Measurements from ENCODE around the gene ARL10.

ARL10 gene

GRCh38 chr5:176365351-176366231 is at the start of gene ARL10:
TSS of gene ARL10 (plus strand) at chr5:176365487. CDS start at chr5:176365564, 77 bp downstream.
- no peak for DNase-seq

GRCh38 chr5:176317534-176318374 is 47.5 kb upstream of the ARL10 start:
- DNase-seq, result no peak

GRCh38 chr5:176319827-176320554 is 45.3 kb upstream of the ARL10 start:
- no peak for DNase-seq

GRCh38 chr5:176320577-176320976 is 44.7 kb upstream of the ARL10 start:
- DNase-seq, result no peak

GRCh38 chr5:176334031-176334770 is 31.1 kb upstream of the ARL10 start:
- no peak for DNase-seq

- DNase-seq, result no peak
These were observed 27.4 kb upstream of the ARL10 start for GRCh38 chr5:176337913-176338312.

- no peak for DNase-seq
These were observed 26.0 kb upstream of the ARL10 start for GRCh38 chr5:176339304-176339703.

GRCh38 chr5:176341325-176342157 is 23.7 kb upstream of the ARL10 start:
- DNase-seq, result no peak

GRCh38 chr5:176342158-176342483 is 23.2 kb upstream of the ARL10 start:
- DNase-seq, result no peak

- no peak for DNase-seq
These were observed 22.4 kb upstream of the ARL10 start for GRCh38 chr5:176342766-176343458.

- DNase-seq, result no peak
These were observed 14.9 kb upstream of the ARL10 start for GRCh38 chr5:176350416-176350815.

- DNase-seq, result no peak
These were observed 13.0 kb upstream of the ARL10 start for GRCh38 chr5:176352116-176352878.

- DNase-seq, result no peak
These were observed 11.8 kb upstream of the ARL10 start for GRCh38 chr5:176353533-176353932.

- DNase-seq, result no peak
These were observed 9.7 kb upstream of the ARL10 start for GRCh38 chr5:176355400-176356178.

GRCh38 chr5:176356179-176356566 is 9.1 kb upstream of the ARL10 start:
- DNase-seq, result no peak

- DNase-seq, result no peak
These were observed 5.6 kb upstream of the ARL10 start for GRCh38 chr5:176359658-176360057.

GRCh38 chr5:176360894-176361436 is 4.3 kb upstream of the ARL10 start:
- no peak for DNase-seq

- peak; percentile 53 to 82 for DNase-seq
These were observed 3.7 kb upstream of the ARL10 start, which contains the start of gene KIAA1191 for GRCh38 chr5:176361437-176362232. TSS of gene KIAA1191 (minus strand) at chr5:176361764. CDS start at chr5:176359508, 2,256 bp downstream.

Data from cerebellar nuclear complex (tissue), 1 donor.